HepG2 (cell line): ENCODE measurements around the gene PPP2R5D. TPM values are rescaled to one million over a fixed set of nuclear protein-coding genes. Genes with fewer than 3 reads are reported as not detected.

Source experiments
- ATAD3A ChIP-seq: sonication (generic); formaldehyde crosslinking; IDR thresholded peaks from 2 replicates; pipeline ENCODE4 v1.4.0; 2020; ENCODE audit warnings: missing genetic modification reagents
- NFIC ChIP-seq: IDR thresholded peaks from 2 replicates; pipeline ENCODE4 v1.6.1; 2012; ENCODE audit warnings: mild to moderate bottlenecking, low read length, inconsistent platforms
- NFYB ChIP-seq: sonication (generic); formaldehyde crosslinking; IDR thresholded peaks from 2 replicates; pipeline ENCODE4 v1.4.0; 2020; ENCODE audit warnings: missing genetic modification reagents
- PHF20 ChIP-seq: sonication (generic); formaldehyde crosslinking; IDR thresholded peaks from 2 replicates; pipeline ENCODE4 v1.5.0; 2020; ENCODE audit warnings: mild to moderate bottlenecking, missing genetic modification reagents
- SETDB1 ChIP-seq: sonication (generic); formaldehyde crosslinking; IDR thresholded peaks from 2 replicates; pipeline ENCODE4 v1.5.1; 2020; ENCODE audit warnings: missing genetic modification reagents, mild to moderate bottlenecking, borderline replicate concordance
- TAF1 ChIP-seq: sonication (generic); formaldehyde crosslinking; IDR thresholded peaks from 2 replicates; pipeline ENCODE4 v1.4.0; 2020; ENCODE audit warnings: missing genetic modification reagents
- U2AF1 ChIP-seq: fragments of 200-400 bp; formaldehyde crosslinking; optimal IDR thresholded peaks from 2 replicates; pipeline ENCODE3; 2017; ENCODE audit warnings: mild to moderate bottlenecking, low read depth, low read length
- YY1 ChIP-seq: IDR thresholded peaks from 2 replicates; pipeline ENCODE4 v1.6.1; 2011; ENCODE audit warnings: low read length, low read depth, moderate library complexity, mild to moderate bottlenecking; ENCODE audit not compliant: insufficient read depth, insufficient replicate concordance
- ZHX2 ChIP-seq, 2 experiments: sonication (generic) in 1 of 2; formaldehyde crosslinking in 1 of 2; IDR thresholded peaks; 2 replicates each; pipeline versions ENCODE4 v1.6.1 to v1.9.0; 2014 to 2022; ENCODE audit warnings: antibody characterized with exemption in 1 of 2, borderline replicate concordance in 1 of 2, inconsistent platforms in 1 of 2, low read depth in 1 of 2, missing genetic modification reagents in 1 of 2
- ZKSCAN1 ChIP-seq: fragments of 150-350 bp; IDR thresholded peaks from 2 replicates; pipeline ENCODE4 v1.6.1; 2014; ENCODE audit warnings: low read length
- ZNF17 ChIP-seq: sonication (generic); formaldehyde crosslinking; IDR thresholded peaks from 2 replicates; pipeline ENCODE4 v1.5.0; 2020; ENCODE audit warnings: mild to moderate bottlenecking, missing genetic modification reagents
- ZNF383 ChIP-seq: sonication (generic); formaldehyde crosslinking; IDR thresholded peaks from 2 replicates; pipeline ENCODE4 v1.4.0; 2020; ENCODE audit warnings: missing genetic modification reagents, mild to moderate bottlenecking, borderline replicate concordance
- ZNF563 ChIP-seq: sonication (generic); formaldehyde crosslinking; IDR thresholded peaks from 2 replicates; pipeline ENCODE4 v1.8.0; 2022; ENCODE audit warnings: mild to moderate bottlenecking, moderate library complexity, missing genetic modification reagents
- ZNF576 ChIP-seq: sonication (generic); formaldehyde crosslinking; IDR thresholded peaks from 2 replicates; pipeline ENCODE4 v1.4.0; 2020; ENCODE audit warnings: mild to moderate bottlenecking, missing genetic modification reagents
- ZNF589 ChIP-seq: sonication (generic); formaldehyde crosslinking; conservative IDR thresholded peaks from 2 replicates; pipeline ENCODE4 v1.8.0; 2022; ENCODE audit warnings: mild to moderate bottlenecking, moderate library complexity, missing genetic modification reagents
- ZNF773 ChIP-seq: sonication (generic); formaldehyde crosslinking; IDR thresholded peaks from 2 replicates; pipeline ENCODE4 v1.4.0; 2020; ENCODE audit warnings: missing genetic modification reagents, borderline replicate concordance
- polyA plus RNA-seq, 8 experiments: library from polyadenylated mRNA; depleted of rRNA in 3 of 8; stranded (reverse) in 7 of 8; unstranded in 1 of 8; fragments of >200 nt; fragmentation: Illumina TruSeq in 4 of 8; extraction: Trizol in 4 of 8; gene quantifications; 2 replicates each; pipeline versions ENCODE4 v1.2.1 to v1.2.3, GENCODE V29; 2011 to 2016; ENCODE audit warnings: low read depth in 4 of 8, missing spikeins in 1 of 8, mixed read lengths in 1 of 8; ENCODE audit not compliant: insufficient read depth in 1 of 8
- total RNA-seq, 5 experiments: library from RNA; depleted of rRNA; stranded (reverse); fragments of >200 nt; fragmentation: Illumina TruSeq; extraction: Trizol; gene quantifications; 2 replicates each; pipeline ENCODE4 v1.2.3, GENCODE V29; 2016; ENCODE audit warnings: low read depth in 1 of 5
- TF ChIP-seq, protein P1 (sequence below): sonication (generic); formaldehyde crosslinking; IDR thresholded peaks from 2 replicates; pipeline ENCODE4 v1.8.0; 2023; ENCODE audit warnings: mild to moderate bottlenecking, missing genetic modification reagents
- TF ChIP-seq, protein P2 (sequence below), 2 experiments: fragments of 450-650 bp in 1 of 2; sonication (generic) in 1 of 2; formaldehyde crosslinking; IDR thresholded peaks; 2 replicates each; pipeline versions ENCODE4 v1.5.0 to v1.8.0; 2020 to 2022; ENCODE audit warnings: mild to moderate bottlenecking in 1 of 2, missing genetic modification reagents in 1 of 2
- TF ChIP-seq, protein P3 (sequence below): sonication (generic); formaldehyde crosslinking; IDR thresholded peaks from 2 replicates; pipeline ENCODE4 v1.8.0; 2022; ENCODE audit warnings: mild to moderate bottlenecking, missing genetic modification reagents; ENCODE audit not compliant: insufficient replicate concordance

The PPP2R5D gene
- total and polyA plus RNA-seq, 2 of the 13 experiments (the other 11 are each of a cell fraction or from before 2014, with no cell fraction given) = 53.7 to 60.4 TPM

- TF ChIP-seq YY1 (peak; percentile 94), ZHX2 (IDR thresholded peaks at IDR 0.05; ENCODE audit: low read depth) (peak; percentile 85), ZHX2 (CRISPR knock-in tag; IDR thresholded peaks at IDR 0.05; ENCODE audit: borderline replicate concordance) (no peak), PHF20 (CRISPR knock-in tag) (peak; percentile 84), ZKSCAN1 (no peak), ZNF589 (CRISPR knock-in tag) (0 out of 2 replicates have a peak, but pooled peaks have one; percentile 49), NFIC (no peak), NFYB (CRISPR knock-in tag) (peak; percentile 44), ZNF773 (CRISPR knock-in tag) (peak; percentile 45; the same call in 1 of the 2 replicates), ATAD3A (CRISPR knock-in tag) (no peak), ZNF17 (no peak), TAF1 (CRISPR knock-in tag) (peak; percentile 79), U2AF1 (no peak), SETDB1 (no peak), ZNF383 (CRISPR knock-in tag) (no peak), ZNF563 (CRISPR knock-in tag) (no peak), ZNF576 (CRISPR knock-in tag) (peak; percentile 24; the same call in 1 of the 2 replicates)
- TF ChIP-seq, protein P1, sequence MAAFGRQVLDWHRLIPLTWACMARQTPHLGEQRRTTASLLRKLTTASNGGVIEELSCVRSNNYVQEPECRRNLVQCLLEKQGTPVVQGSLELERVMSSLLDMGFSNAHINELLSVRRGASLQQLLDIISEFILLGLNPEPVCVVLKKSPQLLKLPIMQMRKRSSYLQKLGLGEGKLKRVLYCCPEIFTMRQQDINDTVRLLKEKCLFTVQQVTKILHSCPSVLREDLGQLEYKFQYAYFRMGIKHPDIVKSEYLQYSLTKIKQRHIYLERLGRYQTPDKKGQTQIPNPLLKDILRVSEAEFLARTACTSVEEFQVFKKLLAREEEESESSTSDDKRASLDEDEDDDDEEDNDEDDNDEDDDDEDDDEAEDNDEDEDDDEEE (CRISPR knock-in tag) = no peak
- TF ChIP-seq, protein P2, sequence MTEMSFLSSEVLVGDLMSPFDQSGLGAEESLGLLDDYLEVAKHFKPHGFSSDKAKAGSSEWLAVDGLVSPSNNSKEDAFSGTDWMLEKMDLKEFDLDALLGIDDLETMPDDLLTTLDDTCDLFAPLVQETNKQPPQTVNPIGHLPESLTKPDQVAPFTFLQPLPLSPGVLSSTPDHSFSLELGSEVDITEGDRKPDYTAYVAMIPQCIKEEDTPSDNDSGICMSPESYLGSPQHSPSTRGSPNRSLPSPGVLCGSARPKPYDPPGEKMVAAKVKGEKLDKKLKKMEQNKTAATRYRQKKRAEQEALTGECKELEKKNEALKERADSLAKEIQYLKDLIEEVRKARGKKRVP (CRISPR knock-in tag; IDR thresholded peaks at IDR 0.05) = 0 out of 4 replicates have a peak, but pooled peaks of 1 of the 2 experiments have one; percentile 42
- TF ChIP-seq, protein P3, sequence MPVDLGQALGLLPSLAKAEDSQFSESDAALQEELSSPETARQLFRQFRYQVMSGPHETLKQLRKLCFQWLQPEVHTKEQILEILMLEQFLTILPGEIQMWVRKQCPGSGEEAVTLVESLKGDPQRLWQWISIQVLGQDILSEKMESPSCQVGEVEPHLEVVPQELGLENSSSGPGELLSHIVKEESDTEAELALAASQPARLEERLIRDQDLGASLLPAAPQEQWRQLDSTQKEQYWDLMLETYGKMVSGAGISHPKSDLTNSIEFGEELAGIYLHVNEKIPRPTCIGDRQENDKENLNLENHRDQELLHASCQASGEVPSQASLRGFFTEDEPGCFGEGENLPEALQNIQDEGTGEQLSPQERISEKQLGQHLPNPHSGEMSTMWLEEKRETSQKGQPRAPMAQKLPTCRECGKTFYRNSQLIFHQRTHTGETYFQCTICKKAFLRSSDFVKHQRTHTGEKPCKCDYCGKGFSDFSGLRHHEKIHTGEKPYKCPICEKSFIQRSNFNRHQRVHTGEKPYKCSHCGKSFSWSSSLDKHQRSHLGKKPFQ (CRISPR knock-in tag) = no peak
These were observed 37.1 kb downstream of the PPP2R5D start, which contains the start of gene RRP36 (continued) for GRCh38 chr6:43021270-43022047.
